ENCODE results near the gene LRRTM4.
A peak's percentile ranks its signal among the peaks of the same experiment; 100 is the strongest.

LRRTM4 gene

GRCh38 chr2:77521931-77522470, at the start of gene LRRTM4:
LRRTM4 (minus strand) TSS chr2:77522376.
- peak; percentile 10 for DNase-seq

- DNase-seq = no peak
Observed at GRCh38 chr2:77571545-77571944, 49.4 kb upstream of the LRRTM4 start.

GRCh38 chr2:77567723-77568122, 45.5 kb upstream of the LRRTM4 start:
- DNase-seq = no peak

GRCh38 chr2:77566582-77566981, 44.4 kb upstream of the LRRTM4 start:
- DNase-seq = no peak

- DNase-seq = no peak
Observed at GRCh38 chr2:77566131-77566530, 44.0 kb upstream of the LRRTM4 start.

- DNase-seq = no peak
Observed at GRCh38 chr2:77552956-77553355, 30.8 kb upstream of the LRRTM4 start.

- no peak for DNase-seq
Observed at GRCh38 chr2:77538031-77538430, 15.9 kb upstream of the LRRTM4 start.

- no peak for DNase-seq
Observed at GRCh38 chr2:77522888-77523287, 712 bp upstream of the LRRTM4 start.

GRCh38 chr2:77521548-77521891, 656 bp downstream of the LRRTM4 start:
- DNase-seq = no peak

GRCh38 chr2:77520641-77521547, 1.3 kb downstream of the LRRTM4 start:
- DNase-seq = no peak

- no peak for DNase-seq
Observed at GRCh38 chr2:77519888-77520506, 2.2 kb downstream of the LRRTM4 start.

GRCh38 chr2:77519164-77519887, 2.9 kb downstream of the LRRTM4 start:
- DNase-seq = no peak

- no peak for DNase-seq
Observed at GRCh38 chr2:77518311-77518710, 3.9 kb downstream of the LRRTM4 start.

- DNase-seq = no peak
Observed at GRCh38 chr2:77513191-77513590, 9.0 kb downstream of the LRRTM4 start.

GRCh38 chr2:77512507-77512906, 9.7 kb downstream of the LRRTM4 start:
- DNase-seq = no peak

GRCh38 chr2:77508511-77508910, 13.7 kb downstream of the LRRTM4 start:
- no peak for DNase-seq

- no peak for DNase-seq
Observed at GRCh38 chr2:77507657-77508056, 14.5 kb downstream of the LRRTM4 start.

- DNase-seq = no peak
Observed at GRCh38 chr2:77488141-77488540, 34.0 kb downstream of the LRRTM4 start.

GRCh38 chr2:77487074-77487803, 34.9 kb downstream of the LRRTM4 start:
- DNase-seq = no peak

- DNase-seq = no peak
Observed at GRCh38 chr2:77484026-77484425, 38.1 kb downstream of the LRRTM4 start.

- DNase-seq = no peak
Observed at GRCh38 chr2:77479895-77480294, 42.3 kb downstream of the LRRTM4 start.

GRCh38 chr2:77479395-77479794, 42.8 kb downstream of the LRRTM4 start:
- DNase-seq = no peak

GRCh38 chr2:77470096-77470495, 52.1 kb downstream of the LRRTM4 start:
- no peak for DNase-seq
